SIG-M5 treated with dmso at 0.1 percent for 504 hours (cell line): ENCODE measurements around the gene LYSET.
"Not testable (repeated sequence)": the region's sequence is repeated elsewhere in the genome, so short reads cannot be mapped to it uniquely, and the experiment has no call there.

Experiments
- DNase-seq: peaks from one replicate; lab custom pipeline; 2025; ENCODE audit not compliant: unreplicated experiment; lab: John Stamatoyannopoulos, UW

LYSET gene

DNA sequence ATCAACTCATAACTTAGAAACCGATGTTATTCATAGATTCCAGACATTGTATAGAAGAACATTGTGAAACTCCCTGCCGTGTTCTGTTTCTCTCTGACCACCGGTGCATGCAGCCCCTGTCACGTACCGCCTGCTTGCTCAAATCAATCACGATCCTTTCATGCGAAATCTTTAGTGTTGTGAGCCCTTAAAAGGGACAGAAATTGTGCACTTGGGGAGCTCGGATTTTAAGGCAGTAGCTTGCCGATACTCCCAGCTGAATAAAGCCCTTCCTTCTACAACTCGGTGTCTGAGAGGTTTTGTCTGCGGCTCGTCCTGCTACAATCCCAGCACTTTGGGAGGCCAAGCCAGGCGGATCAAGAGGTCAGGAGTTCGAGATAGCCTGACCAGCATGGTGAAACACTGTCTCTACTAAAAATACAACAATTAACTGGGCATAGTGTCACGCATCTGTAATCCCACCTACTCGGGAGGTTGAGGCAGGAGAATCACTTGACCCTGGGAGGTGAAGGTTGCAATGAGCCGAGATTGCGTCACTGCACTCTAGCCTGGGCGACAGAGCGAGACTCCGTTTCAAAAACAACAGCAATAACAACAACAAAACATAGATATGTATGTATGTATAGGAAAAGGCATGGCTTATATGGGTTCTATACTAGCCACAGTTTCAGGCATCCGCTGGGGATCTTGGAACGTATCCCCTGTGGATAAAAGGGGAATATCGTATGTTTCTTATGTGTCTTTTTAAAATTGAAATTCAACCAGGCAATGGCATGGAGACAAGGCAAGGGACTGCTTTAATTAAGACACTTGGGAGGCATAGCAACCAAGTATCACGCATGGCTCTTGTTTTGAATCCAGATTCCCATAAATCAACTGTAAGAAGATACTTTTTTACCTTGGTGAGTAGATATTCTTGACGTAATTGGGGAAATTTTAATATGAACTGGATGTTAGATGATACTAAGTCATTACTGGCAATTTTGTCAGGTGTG, 19.5 kb upstream of the LYSET start:
- DNase-seq: not testable (repeated sequence)

DNA sequence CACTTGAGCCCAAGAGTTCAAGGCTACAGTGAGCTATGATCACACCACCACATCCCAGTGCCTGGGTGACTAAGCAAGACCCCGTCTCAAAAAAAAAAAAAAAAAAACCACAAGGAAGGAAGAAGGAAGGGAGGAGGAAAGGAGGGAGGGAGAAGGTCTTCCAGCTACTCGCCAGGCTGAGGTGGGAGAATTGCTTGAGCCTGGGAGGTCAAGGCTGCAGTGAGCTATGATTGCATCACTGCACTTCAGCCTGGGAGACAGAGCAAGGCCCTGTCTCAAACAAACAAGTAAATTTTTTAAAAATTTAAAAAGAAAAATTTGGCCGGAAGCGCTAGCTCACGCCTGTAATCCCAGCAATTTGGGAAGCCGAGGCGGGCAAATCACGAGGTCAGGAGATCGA, 16.5 kb upstream of the LYSET start:
- not testable (repeated sequence) for DNase-seq

DNA sequence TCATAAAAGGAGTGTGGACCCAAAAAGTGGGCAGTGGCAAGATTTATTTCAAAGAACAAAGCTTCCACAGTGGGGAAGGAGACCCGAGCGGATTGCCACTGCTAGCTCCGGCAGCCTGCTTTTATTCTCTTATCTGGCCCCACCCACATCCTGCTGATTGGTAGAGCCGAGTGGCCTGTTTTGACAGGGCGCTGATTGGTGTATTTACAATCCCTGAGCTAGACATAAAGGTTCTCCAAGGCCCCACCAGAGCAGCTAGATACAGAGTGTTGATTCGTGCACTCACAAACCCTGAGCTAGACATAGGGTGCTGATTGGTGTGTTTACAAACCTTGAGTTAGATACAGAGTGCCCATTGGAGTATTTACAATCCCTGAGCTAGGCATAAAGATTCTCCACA, 15.5 kb upstream of the LYSET start:
- not testable (repeated sequence) for DNase-seq

DNA sequence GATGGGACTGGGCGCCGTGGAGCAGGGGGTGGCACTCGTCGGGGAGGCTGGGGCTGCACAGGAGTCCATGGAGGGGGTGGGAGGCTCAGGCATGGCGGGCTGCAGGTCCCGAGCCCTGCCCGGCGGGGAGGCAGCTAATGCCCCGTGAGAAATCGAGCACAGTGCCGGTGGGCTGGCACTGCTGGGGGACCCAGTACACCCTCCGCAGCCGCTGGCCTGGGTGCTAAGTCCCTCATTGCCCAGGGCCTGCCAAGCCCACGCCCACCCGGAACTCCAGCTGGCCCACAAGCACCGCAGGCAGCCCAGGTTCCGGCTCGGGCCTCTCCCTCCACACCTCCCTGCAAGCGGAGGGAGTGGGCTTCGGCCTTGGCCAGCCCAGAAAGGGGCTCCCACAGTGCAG, 15.0 kb upstream of the LYSET start:
- DNase-seq: not testable (repeated sequence)

DNA sequence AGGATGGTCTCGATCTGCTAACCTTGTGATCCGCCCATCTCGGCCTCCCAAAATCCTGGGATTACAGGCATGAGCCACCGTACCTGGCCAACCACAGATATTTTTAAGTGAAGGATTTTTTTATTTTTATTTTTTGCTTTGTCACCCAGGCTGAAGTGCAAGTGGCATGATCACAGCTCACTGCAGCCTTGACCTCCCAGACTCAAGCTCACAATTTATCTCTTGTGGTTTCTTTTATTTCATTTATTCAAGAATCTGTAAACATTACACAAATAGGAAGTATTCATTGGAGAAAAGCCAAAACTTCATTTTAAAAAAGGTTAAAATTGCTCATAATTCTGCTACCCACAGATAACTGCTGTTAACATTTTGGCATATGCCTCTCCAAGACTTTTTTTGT, 13.7 kb upstream of the LYSET start:
- no peak for DNase-seq

DNA sequence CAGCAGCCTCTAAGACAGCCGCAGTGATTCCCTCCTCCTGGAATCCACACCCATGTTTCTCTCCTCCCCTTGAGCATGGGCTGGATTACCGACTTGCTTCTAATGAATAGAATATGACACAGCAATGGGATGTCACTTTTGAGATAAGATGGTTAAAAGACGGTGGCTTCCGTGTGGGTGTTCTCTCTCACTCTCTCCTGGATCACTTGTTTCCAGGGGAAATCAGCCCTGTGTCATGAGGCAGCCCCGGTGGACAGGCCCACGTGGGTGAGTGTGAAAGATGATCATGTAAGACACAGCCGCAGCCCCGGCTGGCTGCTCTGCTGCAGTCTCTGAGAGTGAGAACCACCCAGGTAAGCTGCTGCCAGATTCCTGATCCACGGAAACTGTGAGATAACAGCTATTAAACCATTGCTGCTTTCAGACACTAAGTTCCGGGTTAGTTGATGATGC, 11.1 kb upstream of the LYSET start:
- DNase-seq: no peak

DNA sequence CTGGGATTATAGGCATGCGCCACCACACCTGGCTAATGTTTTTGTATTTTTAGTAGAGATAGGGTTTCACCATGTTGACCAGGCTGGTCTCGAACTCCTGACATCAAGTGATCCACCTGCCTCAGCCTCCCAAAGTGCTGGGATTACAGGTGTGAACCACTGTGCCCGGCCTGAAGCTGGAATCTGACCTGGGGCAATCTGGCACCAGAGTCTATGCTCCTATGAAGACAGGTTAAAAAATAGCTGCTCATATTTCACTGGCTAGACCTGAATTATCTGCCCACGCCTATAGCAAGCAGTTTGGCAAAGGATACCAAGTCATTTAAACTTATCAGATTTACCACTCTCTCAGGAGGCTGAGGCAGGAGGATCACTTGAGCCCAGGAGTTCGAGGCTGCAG, 10.4 kb upstream of the LYSET start:
- not testable (repeated sequence) for DNase-seq

DNA sequence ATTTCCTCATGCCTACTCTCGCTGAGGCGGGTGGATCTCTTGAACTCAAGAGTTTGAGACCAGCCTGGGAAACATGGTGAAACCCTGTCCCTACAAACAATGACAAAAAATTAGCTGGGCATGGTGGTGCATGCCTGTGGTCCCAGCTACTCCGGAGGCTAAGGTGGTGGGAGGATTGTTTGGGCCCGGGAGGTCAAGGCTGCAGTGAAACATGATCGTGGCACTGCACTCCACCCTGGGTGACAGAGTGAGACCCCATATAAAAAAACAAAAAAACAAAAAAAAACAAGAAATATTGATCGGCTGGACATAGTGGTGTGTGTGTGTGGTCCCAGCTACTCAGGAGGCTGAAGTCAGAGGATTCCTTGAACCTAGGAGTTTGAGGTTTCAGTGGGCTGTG, 9.6 kb upstream of the LYSET start:
- no peak for DNase-seq

DNA sequence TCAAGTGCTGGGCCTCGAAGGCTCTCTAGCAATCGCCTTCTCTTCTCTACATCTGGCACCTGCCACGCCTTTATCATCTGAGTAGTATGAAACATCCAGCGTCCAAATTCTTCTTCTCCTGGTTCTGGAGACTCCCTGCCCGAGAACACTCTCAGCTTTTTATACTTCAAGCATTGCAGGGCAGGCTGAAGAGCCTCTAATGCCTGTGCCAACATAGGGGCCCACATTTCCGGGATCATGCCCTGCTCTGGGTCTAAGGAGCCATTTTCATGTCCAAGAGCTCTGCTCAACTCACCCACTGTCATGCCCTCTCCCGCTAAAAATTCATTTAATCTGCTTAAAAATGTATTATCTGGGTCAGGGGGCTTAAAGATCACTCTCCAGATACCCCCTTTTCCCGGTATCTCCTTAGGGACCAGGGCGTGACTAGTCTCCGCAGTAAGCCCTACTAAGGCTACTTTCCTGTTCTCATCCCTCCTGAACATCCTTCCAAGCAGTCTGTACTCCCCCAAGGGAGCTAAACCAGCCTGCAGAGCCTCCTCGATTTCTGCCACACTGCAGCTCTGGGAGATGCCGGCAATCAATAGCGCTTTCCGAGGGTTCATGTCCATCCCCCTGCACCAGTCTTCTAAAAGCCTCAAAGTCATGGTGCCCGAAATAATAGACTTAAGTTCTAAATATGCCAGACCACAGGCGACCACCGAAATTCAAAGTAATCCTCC, 1.4 kb upstream of the LYSET start:
- DNase-seq: no peak

DNA sequence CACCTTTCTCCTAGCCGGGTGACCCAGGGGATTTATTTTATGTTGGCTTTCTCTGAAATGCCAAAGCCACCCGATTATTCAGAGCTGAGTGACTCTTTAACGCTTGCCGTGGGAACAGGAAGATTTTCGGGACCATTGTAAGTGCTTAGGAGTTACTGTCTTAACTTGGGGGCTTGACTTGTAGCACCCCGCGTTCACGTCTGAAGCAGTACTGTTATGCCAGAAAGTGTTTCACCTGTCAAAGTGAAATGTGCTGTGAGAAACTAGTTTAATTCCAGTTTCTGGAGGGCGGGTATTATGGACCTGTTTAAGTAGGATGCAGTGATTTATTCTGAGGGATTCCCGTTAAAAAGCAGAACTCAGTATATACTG, 218 bp downstream of the LYSET start:
- no peak for DNase-seq

DNA sequence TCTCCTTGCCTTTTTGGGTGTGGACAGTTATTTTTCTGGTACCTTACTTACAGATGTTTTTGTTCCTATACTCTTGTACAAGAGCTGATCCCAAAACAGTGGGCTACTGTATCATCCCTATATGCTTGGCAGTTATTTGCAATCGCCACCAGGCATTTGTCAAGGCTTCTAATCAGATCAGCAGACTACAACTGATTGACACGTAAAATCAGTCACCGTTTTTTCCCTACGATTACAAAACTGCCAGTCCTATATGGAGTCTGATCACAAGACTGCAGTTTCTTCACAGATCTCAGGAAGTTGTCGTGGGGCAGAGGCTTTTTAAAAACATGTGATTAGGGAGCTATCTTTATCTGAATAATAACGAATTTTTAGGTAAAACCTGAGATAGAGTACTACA, 1.3 kb downstream of the LYSET start:
- DNase-seq: peak; percentile 28

DNA sequence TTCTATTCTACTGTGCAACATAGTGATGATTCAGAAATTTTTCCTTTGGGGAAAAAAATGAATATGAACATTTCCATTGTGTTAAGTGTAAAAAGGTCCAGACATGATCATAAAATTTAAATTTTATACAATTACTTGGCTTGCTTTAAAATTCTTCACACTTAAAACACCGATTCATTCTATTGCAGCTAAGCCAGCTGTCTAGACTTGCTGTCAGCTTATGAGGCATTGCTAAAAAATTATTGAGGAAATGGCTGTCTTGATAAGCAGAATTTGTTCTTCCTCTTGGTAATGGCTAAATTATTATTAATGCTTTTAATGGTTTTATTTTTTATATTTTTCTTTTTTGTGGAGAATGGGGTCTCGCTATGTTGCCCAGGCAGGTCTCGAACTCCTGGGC, 1.8 kb downstream of the LYSET start:
- DNase-seq: no peak

DNA sequence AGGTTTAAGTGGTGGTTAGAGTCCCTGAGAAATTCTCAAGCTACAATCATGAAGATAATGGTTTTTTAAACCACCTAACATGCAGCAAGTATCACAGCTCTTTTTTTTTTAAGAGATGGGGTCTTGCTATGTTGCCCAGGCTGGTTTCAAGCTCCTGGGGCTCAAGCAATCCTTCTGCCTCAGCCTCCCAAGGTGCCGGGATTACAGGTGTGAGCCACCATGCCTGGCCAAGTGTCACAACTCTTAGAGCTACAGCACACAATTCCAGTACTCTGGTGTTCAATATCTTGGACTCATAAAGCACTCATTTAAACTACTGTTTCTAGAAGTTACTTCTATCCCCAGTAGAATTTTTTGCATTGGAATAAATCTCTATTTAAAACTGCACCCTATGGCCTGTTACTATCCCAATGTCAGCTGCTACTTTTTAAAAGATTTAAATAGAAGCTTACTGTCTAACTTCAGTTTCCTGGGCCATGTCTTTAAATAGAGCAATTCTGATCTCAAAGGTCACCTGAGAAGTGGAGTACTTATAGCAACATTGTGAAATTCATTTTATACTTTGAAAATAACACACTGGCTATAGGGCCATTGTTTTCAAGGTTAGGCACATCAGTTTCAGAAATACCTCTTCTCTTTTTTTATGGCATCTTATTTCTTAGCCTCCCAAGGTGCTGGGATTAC, 10.3 kb downstream of the LYSET start:
- DNase-seq: no peak

DNA sequence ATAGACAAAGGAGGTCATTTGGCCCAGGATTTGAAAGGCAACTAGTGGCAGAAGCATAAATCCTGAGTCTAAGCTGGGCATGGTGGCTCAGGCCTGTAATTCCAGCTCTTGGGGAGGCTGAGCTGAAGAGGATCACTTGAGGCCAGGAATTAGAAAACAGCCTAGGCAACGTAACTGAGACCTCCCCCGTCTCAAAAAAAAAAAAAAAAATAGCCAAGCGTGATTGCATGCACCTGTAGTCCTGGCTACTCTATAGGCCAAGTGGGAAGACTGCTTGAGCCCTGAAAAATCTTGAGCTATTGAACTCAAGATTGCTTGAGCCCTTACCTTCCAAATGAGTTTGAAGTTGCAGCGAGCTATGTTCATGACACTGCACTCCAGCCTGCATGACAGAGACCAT, 13.9 kb downstream of the LYSET start:
- DNase-seq: no peak

DNA sequence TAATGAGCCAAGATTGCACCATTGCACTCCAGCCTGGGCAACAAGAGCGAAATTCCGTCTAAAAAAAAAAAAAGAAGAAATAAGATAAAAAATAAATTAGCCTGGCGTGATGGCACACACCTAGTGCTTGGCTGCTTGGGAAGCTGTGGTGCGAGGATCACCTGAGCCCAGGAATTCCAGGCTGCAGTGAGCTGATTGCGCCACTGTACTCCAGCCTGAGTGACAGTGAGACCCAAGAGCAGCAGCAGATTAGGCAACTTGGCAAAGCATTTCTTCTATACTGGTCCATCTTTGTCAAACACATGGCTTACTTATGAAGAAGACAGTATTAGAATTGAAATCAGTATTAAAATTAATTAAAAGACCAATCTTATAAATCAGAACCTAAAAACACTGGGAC, 15.4 kb downstream of the LYSET start:
- no peak for DNase-seq

DNA sequence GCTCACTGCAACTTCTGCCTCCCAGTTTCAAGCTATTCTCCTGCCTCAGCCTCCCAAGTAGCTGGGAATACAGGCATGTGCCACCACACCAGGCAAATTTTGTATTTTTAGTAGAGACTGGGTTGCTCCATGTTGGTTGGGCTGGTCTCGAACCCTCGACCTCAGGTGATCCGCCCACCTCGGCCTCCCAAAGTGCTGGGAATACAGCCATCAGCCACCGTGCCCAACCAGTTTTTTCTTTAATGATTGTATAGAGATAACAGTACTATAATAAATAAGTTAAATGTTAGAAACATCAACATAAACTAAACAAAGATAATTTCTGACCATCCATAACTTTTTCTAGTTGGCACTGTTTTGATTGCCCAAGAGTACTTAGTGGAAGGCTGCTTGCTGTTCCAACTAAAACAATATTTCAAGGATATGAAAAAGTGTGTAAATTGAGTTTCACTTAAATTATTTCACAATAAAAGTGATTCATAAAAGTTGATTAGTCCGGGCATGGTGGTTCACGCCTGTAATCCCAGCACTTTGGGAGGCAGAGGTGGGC, 16.1 kb downstream of the LYSET start:
- DNase-seq: no peak

DNA sequence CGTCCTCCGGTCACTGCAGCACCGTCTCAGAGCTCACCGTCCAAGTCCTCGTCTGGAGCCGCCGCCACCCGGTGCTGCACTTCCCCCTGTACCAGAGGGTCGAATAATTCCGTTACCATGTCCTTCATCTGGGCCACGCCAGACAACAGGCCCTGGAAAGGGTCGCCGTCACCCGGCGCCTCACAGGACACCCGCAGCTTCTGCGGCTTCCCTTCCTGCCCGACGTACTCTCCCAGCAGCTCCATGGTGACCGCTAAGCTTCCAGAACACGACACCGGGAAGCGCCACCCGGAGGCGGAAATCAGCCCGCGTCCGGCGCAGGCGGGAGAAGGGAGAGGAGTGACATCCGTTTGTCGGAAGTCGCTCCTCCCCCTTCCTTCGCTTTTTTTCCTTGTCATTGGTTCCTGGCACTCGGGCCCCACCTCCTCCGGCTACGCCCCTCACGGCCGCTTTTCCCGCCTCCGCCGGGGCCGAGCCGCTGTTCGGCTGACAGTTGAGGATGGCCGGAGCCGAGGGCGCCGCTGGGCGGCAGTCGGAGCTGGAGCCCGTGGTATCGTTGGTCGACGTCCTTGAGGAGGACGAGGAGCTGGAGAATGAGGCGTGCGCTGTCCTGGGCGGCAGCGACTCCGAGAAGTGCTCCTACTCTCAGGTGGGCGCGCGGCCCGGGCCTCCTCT, 21.8 kb downstream of the LYSET start, which contains the start of the genes GON7 and UBR7:
GON7 (minus strand) TSS at position 273 of the 675 bp plus-strand sequence; CDS start at position 245, 28 bp downstream.
UBR7 (plus strand) TSS at position 464 of the 675 bp plus-strand sequence; CDS start at position 500, 36 bp downstream.
- peak; percentile 97 for DNase-seq

DNA sequence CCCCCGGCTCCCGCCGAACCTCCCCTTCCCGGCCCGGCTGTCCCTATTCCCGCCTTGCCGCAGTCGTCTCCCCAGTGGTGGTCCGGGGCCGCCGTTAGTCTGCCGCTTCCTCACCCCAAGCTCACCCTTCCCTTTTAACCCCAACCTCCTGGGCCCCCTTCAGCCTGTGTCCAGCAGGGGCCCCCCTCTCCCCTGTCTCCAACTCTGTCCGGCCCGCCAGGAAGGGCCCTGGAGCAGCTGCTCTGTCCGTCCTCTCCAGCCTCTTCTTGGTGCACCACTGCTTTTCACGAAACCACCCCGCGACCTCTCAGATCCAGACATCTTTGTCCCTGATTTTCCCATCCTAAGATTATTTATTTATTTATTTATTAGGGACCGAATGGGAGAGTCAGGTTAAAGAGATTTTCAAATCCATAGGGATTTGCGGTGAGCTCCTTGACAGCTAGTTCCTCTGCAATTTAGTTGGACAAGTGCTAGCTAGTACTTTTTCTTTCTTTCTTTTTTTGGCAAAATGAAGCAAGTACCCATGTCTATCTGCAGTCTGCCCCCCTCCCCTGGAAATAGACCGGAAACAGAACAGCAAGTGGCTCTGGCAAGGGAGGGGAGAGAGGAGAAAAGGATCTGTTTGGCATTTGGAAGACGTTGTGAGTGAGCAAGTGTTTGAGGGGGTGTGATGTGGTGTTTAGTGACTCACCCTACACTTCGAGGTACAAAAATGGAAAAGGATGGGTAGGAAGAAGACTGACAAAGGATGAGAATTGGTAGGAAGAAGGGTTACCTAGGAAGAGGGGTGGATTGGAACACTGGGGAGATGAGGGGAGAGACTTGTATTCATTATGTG, 22.6 kb downstream of the LYSET start:
- DNase-seq: peak; percentile 57

DNA sequence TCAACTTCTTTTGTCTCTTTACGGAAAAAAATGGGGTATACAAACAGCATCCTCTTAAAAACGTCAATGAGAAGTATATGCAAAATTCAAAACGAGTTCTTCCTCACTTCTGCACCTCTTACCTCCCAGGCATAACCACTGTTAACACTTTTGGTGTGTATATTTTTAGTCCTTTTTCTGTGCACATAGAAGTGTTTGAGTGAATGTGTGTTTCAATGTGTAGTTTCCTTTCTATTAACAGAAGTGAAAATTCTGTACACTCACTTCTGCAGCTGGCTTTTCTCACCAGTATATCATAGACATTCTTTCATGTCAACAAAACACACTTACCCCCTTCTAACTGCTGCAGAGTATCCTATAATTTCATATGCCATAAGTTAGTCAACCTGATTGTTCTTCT, 27.3 kb downstream of the LYSET start:
- DNase-seq: no peak

DNA sequence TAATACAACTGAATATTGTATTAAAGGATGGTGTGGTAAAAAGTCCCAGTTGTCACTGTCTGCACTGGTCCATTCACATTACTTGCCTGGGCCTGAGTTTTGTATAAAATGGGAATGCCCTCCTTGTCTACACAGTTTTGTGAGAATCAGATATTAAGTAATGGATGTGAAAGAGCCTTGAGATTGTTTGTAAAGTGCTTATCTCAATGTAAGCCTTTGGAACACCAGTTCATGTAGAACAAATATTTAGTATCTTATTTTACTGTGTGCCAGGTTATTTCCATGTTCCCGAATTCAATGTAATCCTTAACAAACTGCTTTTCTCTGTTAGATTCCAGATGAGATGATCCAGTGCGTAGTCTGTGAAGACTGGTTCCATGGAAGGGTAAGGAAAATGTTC, 29.5 kb downstream of the LYSET start:
- no peak for DNase-seq
